Measurements from ENCODE around the gene RBPMS2. TPM values are rescaled to one million over a fixed set of nuclear protein-coding genes. Genes with fewer than 3 reads are reported as not detected.

The RBPMS2 gene
- polyA plus RNA-seq, 1 donor (not counting 4 experiments of a cell fraction or from before 2014, with no cell fraction given) = not detected

DNA sequence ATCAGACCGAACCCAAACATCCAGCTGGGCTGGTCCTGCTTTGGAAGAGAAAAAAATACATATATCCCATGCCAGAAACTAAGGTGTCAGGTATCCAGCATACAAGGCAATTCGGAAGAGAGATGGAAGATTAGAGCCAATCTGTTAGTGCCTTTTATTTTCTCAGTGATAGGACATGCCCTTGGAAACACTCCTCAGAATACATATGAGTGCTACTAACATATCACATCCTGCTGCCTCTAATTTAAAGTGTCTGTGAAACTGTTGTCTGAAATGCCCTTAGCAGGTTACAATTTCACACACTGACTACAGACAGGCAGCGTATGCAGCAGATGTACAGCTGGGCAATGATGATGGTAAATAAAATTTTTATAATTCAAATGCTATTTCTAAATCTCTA lies 78.9 kb downstream of the RBPMS2 start:
- FAIRE-seq (no peak), DNase-seq (ENCODE audit: low read depth, low spot score) (no peak)
- H3K4me2 ChIP-seq (ENCODE audit: control insufficient read depth, extremely low read depth, insufficient read depth, low read depth, low read length) = no peak overlapping the region
- H3K4me3 ChIP-seq (ENCODE audit: control insufficient read depth in 2 of 3, extremely low read depth in 1 of 3, insufficient read depth in 2 of 3, low read depth in 1 of 3, low read length in 3 of 3) = no peak overlapping the region
- no peaks in the 10 kb centered on the region for H3K27me3 ChIP-seq (ENCODE audit: control insufficient read depth, extremely low read depth, insufficient read depth, low read length)
- H3K9me1 ChIP-seq (ENCODE audit: control insufficient read depth, extremely low read depth, insufficient read depth, low read length) = peaks cover 10% of the 10 kb centered on the region
- peaks cover 9 to 10% of the 10 kb centered on the region in 2 experiments for H3K36me3 ChIP-seq (ENCODE audit: control insufficient read depth in 2 of 2, extremely low read depth in 1 of 2, insufficient read depth in 2 of 2, low read length in 2 of 2)
- H3K27ac ChIP-seq (ENCODE audit: control insufficient read depth, insufficient read depth, low read length) = no peak overlapping the region
- dilution Hi-C loops (cut with MboI; ENCODE audit: extremely low pct_ligation_motif_present, low sequenced_read_pairs) = no loop called here
- peaks cover 8% of the 10 kb centered on the region for H4K20me1 ChIP-seq (ENCODE audit: control insufficient read depth, extremely low read depth, insufficient read depth, low read length)
- peaks cover 40% of the 10 kb centered on the region for H3K4me1 ChIP-seq (ENCODE audit: control insufficient read depth, extremely low read depth, insufficient read depth, low read length)
- H3K79me2 ChIP-seq (ENCODE audit: control insufficient read depth, insufficient read depth, low read length) = peaks cover 44% of the 10 kb centered on the region
- H3K9me3 ChIP-seq (ENCODE audit: control insufficient read depth, low read depth, low read length) = no peaks in the 10 kb centered on the region
- H3K9ac ChIP-seq (ENCODE audit: control insufficient read depth, extremely low read depth, insufficient read depth, low read length) = no peak overlapping the region
- H2AFZ ChIP-seq (ENCODE audit: control insufficient read depth, low read length) = no peak overlapping the region
- TF ChIP-seq EZH2 (IDR thresholded peaks at IDR 0.05; ENCODE audit: low read length) = no peak
- TF ChIP-seq, protein P1, sequence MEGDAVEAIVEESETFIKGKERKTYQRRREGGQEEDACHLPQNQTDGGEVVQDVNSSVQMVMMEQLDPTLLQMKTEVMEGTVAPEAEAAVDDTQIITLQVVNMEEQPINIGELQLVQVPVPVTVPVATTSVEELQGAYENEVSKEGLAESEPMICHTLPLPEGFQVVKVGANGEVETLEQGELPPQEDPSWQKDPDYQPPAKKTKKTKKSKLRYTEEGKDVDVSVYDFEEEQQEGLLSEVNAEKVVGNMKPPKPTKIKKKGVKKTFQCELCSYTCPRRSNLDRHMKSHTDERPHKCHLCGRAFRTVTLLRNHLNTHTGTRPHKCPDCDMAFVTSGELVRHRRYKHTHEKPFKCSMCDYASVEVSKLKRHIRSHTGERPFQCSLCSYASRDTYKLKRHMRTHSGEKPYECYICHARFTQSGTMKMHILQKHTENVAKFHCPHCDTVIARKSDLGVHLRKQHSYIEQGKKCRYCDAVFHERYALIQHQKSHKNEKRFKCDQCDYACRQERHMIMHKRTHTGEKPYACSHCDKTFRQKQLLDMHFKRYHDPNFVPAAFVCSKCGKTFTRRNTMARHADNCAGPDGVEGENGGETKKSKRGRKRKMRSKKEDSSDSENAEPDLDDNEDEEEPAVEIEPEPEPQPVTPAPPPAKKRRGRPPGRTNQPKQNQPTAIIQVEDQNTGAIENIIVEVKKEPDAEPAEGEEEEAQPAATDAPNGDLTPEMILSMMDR (optimal IDR thresholded peaks at IDR 0.05 in 1 of 3, IDR thresholded peaks at IDR 0.05 in 1 of 3, conservative IDR thresholded peaks at IDR 0.05 in 1 of 3; ENCODE audit: extremely low read depth in 1 of 3, insufficient read depth in 2 of 3, low read length in 3 of 3) = no peak

DNA sequence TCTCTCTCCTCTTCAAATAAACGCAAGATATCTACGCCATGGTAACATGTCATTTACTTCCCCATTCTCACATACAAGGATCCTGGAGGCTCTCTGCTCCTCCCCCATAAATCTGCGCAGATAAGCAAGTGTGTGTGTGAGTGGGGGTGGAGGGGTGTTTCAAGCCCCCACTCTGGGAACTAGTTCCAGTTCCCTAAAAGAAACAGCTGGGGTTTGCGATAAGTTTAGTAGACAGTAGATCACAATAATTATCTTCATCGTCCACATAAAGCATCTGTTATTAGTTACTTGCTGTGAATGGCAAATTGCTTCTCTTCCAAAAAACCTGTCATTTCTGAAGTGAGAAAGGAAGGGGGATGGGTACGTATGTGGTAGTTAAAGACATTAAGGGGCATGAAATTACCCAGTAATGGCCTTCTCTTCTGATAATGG lies 79.8 kb downstream of the RBPMS2 start:
- FAIRE-seq (no peak), DNase-seq (ENCODE audit: low read depth, low spot score) (no peak)
- dilution Hi-C loops (cut with MboI; ENCODE audit: extremely low pct_ligation_motif_present, low sequenced_read_pairs) = no loop called here
- Histone ChIP-seq H3K4me1 (ENCODE audit: control insufficient read depth, extremely low read depth, insufficient read depth, low read length) (peaks cover 31% of the 10 kb centered on the region), H3K9me1 (ENCODE audit: control insufficient read depth, extremely low read depth, insufficient read depth, low read length) (peaks cover 7% of the 10 kb centered on the region), H2AFZ (ENCODE audit: control insufficient read depth, low read length) (no peak overlapping the region), H3K27ac (ENCODE audit: control insufficient read depth, insufficient read depth, low read length) (no peak overlapping the region), H3K27me3 (ENCODE audit: control insufficient read depth, extremely low read depth, insufficient read depth, low read length) (no peaks in the 10 kb centered on the region), H3K9me3 (ENCODE audit: control insufficient read depth, low read depth, low read length) (no peaks in the 10 kb centered on the region), H4K20me1 (ENCODE audit: control insufficient read depth, extremely low read depth, insufficient read depth, low read length) (peaks cover 6% of the 10 kb centered on the region), H3K4me2 (ENCODE audit: control insufficient read depth, extremely low read depth, insufficient read depth, low read depth, low read length) (no peak overlapping the region), H3K4me3 (ENCODE audit: control insufficient read depth in 2 of 3, extremely low read depth in 1 of 3, insufficient read depth in 2 of 3, low read depth in 1 of 3, low read length in 3 of 3) (no peak overlapping the region), H3K9ac (ENCODE audit: control insufficient read depth, extremely low read depth, insufficient read depth, low read length) (no peak overlapping the region), H3K36me3 (ENCODE audit: control insufficient read depth in 2 of 2, extremely low read depth in 1 of 2, insufficient read depth in 2 of 2, low read length in 2 of 2) (peaks cover 16 to 17% of the 10 kb centered on the region in 2 experiments), H3K79me2 (ENCODE audit: control insufficient read depth, insufficient read depth, low read length) (peaks cover 37% of the 10 kb centered on the region)
- TF ChIP-seq, protein P1 (optimal IDR thresholded peaks at IDR 0.05 in 1 of 3, IDR thresholded peaks at IDR 0.05 in 1 of 3, conservative IDR thresholded peaks at IDR 0.05 in 1 of 3; ENCODE audit: extremely low read depth in 1 of 3, insufficient read depth in 2 of 3, low read length in 3 of 3) = no peak
- TF ChIP-seq EZH2 (IDR thresholded peaks at IDR 0.05; ENCODE audit: low read length) = no peak

Measured in keratinocyte (primary cell).